NT2/D1 (cell line): ENCODE results near the gene C9orf43.

ENCODE experiments used
- SUZ12 ChIP-seq: IDR thresholded peaks from 2 replicates; pipeline ENCODE4 v1.6.1; 2011; ENCODE audit not compliant: insufficient read length, insufficient read depth; ENCODE audit errors: extremely low read depth
- ZNF274 ChIP-seq: IDR thresholded peaks from 2 replicates; pipeline ENCODE4 v1.6.1; 2011; ENCODE audit warnings: mild to moderate bottlenecking, low read depth, low read length

DNA sequence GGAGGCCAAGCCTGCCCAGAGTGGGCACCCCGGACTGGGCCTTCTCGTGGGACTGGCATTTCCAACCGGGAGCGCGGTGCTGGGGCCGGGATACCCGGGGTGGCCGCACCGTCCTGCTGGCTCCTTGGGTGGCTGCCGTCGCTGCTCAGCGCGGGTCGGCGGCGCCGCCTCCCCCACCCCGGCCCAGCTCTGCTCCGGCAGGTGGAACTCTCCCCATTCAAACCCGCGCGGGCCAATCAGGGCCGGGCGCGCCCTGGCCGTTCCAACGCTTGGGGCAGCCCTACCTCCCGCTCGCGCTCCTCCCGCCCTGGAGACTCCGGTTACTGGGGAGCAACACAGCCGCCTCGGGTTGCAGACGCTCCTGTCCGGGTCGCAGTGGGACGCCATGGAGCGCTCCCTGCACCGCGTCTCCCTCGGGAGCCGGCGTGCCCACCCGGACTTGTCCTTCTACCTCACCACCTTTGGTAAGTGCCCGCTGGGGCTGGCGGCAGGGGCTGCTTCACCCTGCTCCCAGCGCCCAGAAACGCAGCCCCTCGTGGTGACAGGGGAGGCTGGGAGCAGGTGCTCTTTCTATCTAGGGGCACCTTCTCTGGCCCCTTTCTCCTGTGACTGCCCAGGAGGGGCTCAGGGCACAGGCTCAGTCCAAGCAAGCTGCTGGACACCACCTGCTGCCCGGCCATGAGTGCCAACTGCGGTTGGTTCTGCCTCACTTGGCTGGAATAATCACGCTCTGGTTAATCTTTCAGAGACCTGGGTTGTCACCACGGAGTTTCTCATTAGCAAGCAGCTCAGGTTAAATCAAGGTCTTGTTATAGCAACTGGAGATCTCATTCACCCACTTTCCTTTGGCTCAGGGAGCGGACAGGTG is 53.1 kb downstream of the C9orf43 start, which contains the start of gene RGS3:
- no peak for TF ChIP-seq ZNF274
- no peak for TF ChIP-seq SUZ12
